Ovary (tissue), 9 donors: Measurements from ENCODE around the gene NCS1. TPM values are rescaled to one million over a fixed set of nuclear protein-coding genes. Genes with fewer than 3 reads are reported as not detected.

Experiments used
- DNase-seq, 5 donors: peaks; one replicate each; pipeline ENCODE4 v3.0.0-alpha.2; 2019 to 2020
- H3K27ac ChIP-seq, 2 donors: fragments of 200-600 bp; one replicate each; pipeline versions ENCODE4 v1.5.1 to v1.8.0; 2019 to 2022
- H3K27me3 ChIP-seq: fragments of 200-600 bp; one replicate; pipeline ENCODE4 v1.8.0; 2022
- H3K36me3 ChIP-seq: fragments of 200-600 bp; sonication (generic); one replicate; pipeline ENCODE4 v1.5.1; 2019
- H3K4me1 ChIP-seq: one replicate; pipeline ENCODE4 v1.8.1; 2013; ENCODE audit warnings: mild to moderate bottlenecking, moderate library complexity; ENCODE audit not compliant: insufficient read depth
- H3K4me3 ChIP-seq: fragments of 200-600 bp; sonication (generic); one replicate; pipeline ENCODE4 v1.5.1; 2017
- H3K9me3 ChIP-seq, 2 donors: fragments of 200-600 bp in 1 of 2; sonication (generic) in 1 of 2; one replicate each; pipeline versions ENCODE4 v1.5.1 to v1.8.1; 2013 to 2019; ENCODE audit warnings: mild to moderate bottlenecking in 1 of 2, moderate library complexity in 1 of 2
- EP300 ChIP-seq: sonication (generic); formaldehyde crosslinking; IDR thresholded peaks from one replicate; pipeline ENCODE4 v1.6.1; 2017; ENCODE audit warnings: antibody characterized with exemption
- POLR2A ChIP-seq: fragments of 450-650 bp; IDR thresholded peaks from one replicate; pipeline ENCODE4 v1.6.1; 2017; ENCODE audit warnings: antibody characterized with exemption, mild to moderate bottlenecking, moderate library complexity
- WGBS, 3 donors: extraction: QIAGEN DNeasy Blood & Tissue Kit in 1 of 3; methylation state at CpG; one replicate each; pipeline versions ENCODE4 v1.1.5 to v1.1.7; 2013 to 2017; 5-methylcytosine and 5-hydroxymethylcytosine counted together
- intact Hi-C, 4 donors: fragments of 100-400 bp; cut with DNase I; formaldehyde crosslinking; loops; one replicate each; pipeline versions ENCODE4 v1.11.0 to v1.15.1; 2022 to 2023
- polyA plus RNA-seq, 2 donors: library from polyadenylated mRNA; stranded (reverse); fragments of 200-250 nt in 1 of 2; fragments of 350-450 nt in 1 of 2; fragmentation: Illumina TruSeq in 1 of 2; extraction: RNeasy Lipid Tissue Mini Kit (QIAGEN cat#74804) in 1 of 2; gene quantifications; one replicate each; pipeline ENCODE4 v1.2.3, GENCODE V29; 2013 to 2014
- total RNA-seq, 7 donors: library from RNA; depleted of rRNA in 2 of 7; stranded (reverse); fragments of >200 nt in 2 of 7; fragmentation: NEBNext Ultra II Directional in 3 of 7; extraction: Animal tissue kit (Norgen Biotek cat#: 25700) in 3 of 7; gene quantifications; one replicate each; pipeline versions ENCODE4 v1.1.0 to v1.2.4, GENCODE V29; 2016 to 2023
- TF ChIP-seq, protein P1 (sequence below), 3 donors: fragments of 450-650 bp in 2 of 3; fragments of 200-600 bp in 1 of 3; IDR thresholded peaks; one replicate each; pipeline versions ENCODE4 v1.5.1 to v1.8.0; 2016 to 2022; ENCODE audit warnings: antibody characterized with exemption in 3 of 3, mild to moderate bottlenecking in 1 of 3
- donor health status: DM: no; HTN: no; CAD: no; lungs with moderate emphysema.
- donor health status: DM: no; HTN: no; CAD: no.
- donor health status: Bipolar disorder and iron deficiency.
- donor health status: DM: yes; HTN: yes; CAD: no.
- donor health status: DM: no; HTN: no; CAD: no.
- donor health status: DM: yes; HTN: yes; CAD: no.

Gene NCS1
- total and polyA plus RNA-seq, 9 donors, result 3.6 to 46.7 (median 25.0) TPM

DNA sequence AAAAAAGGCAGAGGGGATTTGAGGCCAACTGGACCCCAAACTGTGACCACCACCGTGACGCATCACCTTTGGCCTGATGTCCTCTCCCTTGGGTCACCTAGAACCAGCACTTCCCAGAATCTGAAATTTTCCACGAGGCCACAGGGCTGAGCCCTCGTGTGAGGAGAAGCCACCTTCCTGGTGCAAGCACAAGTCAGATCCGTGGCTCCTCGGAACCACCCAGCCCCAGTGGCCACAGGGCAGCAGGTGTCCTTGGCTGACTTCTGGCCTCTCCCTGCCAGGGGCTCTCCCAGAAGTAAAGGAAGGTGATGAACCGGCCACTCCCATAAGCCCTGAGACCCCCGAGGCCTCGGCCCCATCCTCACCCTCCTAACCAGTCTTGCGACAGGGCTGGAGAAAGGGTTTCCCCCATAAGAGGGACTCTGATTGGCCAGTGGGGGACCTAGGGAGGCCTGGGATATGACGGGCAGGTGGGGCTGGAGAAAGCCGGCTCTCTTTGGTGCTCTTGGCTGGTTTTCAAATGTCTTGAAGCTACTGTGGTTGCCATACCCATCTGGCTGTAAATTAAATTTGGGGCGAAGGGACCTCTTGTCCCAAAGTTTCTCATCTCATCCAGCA is 72.5 kb downstream of the NCS1 start:
- intact Hi-C loops, result no loop called here
- 90 to 93% (median 91%) methylated on average over 13 of the region's 13 CpGs for WGBS, 3 donors
- H3K27ac ChIP-seq, result no peak overlapping the region
- TF ChIP-seq, protein P1, sequence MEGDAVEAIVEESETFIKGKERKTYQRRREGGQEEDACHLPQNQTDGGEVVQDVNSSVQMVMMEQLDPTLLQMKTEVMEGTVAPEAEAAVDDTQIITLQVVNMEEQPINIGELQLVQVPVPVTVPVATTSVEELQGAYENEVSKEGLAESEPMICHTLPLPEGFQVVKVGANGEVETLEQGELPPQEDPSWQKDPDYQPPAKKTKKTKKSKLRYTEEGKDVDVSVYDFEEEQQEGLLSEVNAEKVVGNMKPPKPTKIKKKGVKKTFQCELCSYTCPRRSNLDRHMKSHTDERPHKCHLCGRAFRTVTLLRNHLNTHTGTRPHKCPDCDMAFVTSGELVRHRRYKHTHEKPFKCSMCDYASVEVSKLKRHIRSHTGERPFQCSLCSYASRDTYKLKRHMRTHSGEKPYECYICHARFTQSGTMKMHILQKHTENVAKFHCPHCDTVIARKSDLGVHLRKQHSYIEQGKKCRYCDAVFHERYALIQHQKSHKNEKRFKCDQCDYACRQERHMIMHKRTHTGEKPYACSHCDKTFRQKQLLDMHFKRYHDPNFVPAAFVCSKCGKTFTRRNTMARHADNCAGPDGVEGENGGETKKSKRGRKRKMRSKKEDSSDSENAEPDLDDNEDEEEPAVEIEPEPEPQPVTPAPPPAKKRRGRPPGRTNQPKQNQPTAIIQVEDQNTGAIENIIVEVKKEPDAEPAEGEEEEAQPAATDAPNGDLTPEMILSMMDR (IDR thresholded peaks at IDR 0.05), result no peak
- TF ChIP-seq EP300 (no peak), POLR2A (no peak)
- no peak overlapping the region for H3K4me3 ChIP-seq
- H3K36me3 ChIP-seq, result no peaks in the 10 kb centered on the region
- H3K27me3 ChIP-seq, result no peaks in the 10 kb centered on the region
- peaks cover 3% of the 10 kb centered on the region for H3K4me1 ChIP-seq
- H3K9me3 ChIP-seq, result no peaks in the 10 kb centered on the region
- DNase-seq, result no peak

DNA sequence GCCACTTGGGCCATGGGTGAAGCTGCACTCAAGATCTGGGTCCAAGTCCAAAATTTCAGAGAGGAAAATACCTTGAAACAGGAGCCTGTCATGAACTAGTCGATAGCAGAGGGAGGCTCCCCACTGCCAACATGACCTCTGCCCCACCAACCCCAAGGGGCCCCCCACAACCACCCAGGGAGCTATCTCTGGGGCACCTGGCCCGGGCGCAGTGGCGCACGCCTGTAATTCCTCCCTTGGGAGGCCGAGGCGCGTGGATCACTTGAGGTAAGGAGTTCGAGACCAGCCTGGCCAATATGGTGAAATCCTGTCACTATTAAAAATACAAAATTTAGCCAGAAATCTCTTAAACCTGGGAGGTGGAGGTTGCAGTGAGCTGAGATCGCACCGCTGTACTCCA is 73.3 kb downstream of the NCS1 start:
- Histone ChIP-seq H3K27me3 (no peaks in the 10 kb centered on the region), H3K36me3 (no peaks in the 10 kb centered on the region), H3K9me3 (no peaks in the 10 kb centered on the region), H3K27ac (no peak overlapping the region), H3K4me3 (no peak overlapping the region), H3K4me1 (peaks cover 3% of the 10 kb centered on the region)
- WGBS, 3 donors, result 89 to 94% (median 92%) methylated on average over 11 of the region's 11 CpGs
- DNase-seq, result no peak
- TF ChIP-seq EP300, result no peak
- TF ChIP-seq, protein P1 (IDR thresholded peaks at IDR 0.05), result no peak
- intact Hi-C loops, result no loop called here

DNA sequence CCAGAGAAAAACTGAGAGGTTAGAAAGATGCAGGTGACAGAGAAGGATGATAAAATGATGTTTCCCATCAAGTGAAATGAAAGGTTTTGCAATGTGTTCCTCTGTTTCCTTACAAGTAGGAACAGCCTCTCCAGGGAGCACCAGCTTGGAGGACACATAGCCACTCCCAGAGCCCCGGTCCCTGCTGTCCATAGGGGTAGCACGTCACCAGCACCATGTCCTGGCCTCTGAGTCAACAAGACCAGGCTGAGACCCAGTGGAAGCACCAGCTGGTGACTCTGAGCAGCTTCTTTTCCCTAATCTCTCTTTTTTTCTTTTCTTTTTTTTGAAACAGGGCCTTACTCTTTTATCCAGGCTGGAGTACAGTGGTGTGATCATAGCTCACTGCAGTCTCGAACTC is 73.9 kb downstream of the NCS1 start:
- H3K27ac ChIP-seq, result no peak overlapping the region
- H3K4me3 ChIP-seq, result no peak overlapping the region
- H3K36me3 ChIP-seq, result no peaks in the 10 kb centered on the region
- no peak for DNase-seq
- WGBS, 3 donors, result 87 to 98% (median 90%) methylated on average over 3 of the region's 3 CpGs
- intact Hi-C loops, result no loop called here
- H3K9me3 ChIP-seq, result no peaks in the 10 kb centered on the region
- TF ChIP-seq EP300 (no peak), POLR2A (no peak)
- TF ChIP-seq, protein P1 (IDR thresholded peaks at IDR 0.05), result no peak
- H3K27me3 ChIP-seq, result no peaks in the 10 kb centered on the region
- H3K4me1 ChIP-seq, result peaks cover 3% of the 10 kb centered on the region

DNA sequence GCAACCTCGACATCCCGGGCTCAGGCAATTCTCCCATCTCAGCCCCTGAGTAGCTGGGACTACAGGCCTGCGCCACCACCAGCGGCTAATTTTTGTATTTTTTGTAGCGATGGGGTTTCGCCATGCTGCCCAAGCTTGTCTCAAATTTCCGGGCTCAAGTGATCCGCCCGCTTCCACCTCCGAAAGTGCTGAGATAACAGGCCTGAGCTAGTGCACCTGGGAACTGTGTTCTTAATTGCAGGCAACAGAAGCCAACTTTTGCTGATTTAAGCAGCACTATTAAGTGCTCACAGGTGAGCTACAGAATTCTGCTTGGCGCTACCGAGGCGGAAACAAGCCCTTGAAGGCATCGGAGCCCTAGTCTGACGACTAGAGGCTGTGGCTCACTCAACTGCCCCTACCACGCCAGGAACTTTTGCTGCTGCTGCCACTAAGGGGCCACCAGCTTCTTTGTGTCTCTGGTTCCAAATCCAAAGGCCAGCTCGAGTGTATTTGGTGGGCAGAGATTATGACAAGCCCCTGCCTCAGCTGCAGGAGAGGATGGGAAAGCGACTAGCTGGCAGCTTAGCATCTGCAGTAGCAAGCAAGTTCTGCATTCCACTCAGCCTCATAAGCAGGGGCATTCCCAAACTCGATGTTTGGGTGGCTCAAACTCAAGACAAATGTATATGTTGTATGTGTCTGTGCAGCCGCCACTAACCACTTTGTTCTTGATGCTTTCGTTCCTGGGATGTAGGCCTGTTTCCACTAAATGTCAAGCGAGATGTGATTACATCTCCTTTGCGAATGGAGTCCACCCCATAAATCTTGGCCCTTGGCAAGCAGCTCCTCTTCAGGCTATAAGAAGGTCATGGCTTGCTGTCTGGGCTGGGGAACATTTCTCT is 82.8 kb downstream of the NCS1 start:
- no peak overlapping the region for H3K4me3 ChIP-seq
- TF ChIP-seq POLR2A, result no peak
- TF ChIP-seq EP300, result no peak
- TF ChIP-seq, protein P1 (IDR thresholded peaks at IDR 0.05), result no peak
- no peaks in the 10 kb centered on the region for H3K27me3 ChIP-seq
- no peak for DNase-seq
- H3K4me1 ChIP-seq, result no peaks in the 10 kb centered on the region
- no peaks in the 10 kb centered on the region for H3K36me3 ChIP-seq
- no peaks in the 10 kb centered on the region for H3K9me3 ChIP-seq
- no peak overlapping the region for H3K27ac ChIP-seq
- 79 to 83% (median 79%) methylated on average over 23 of the region's 23 CpGs for WGBS, 3 donors
- intact Hi-C loops, result no loop called here
